GM19463 (cell line): ENCODE data around the gene ERCC3.
"Not testable (repeated sequence)": the region's sequence is repeated elsewhere in the genome, so short reads cannot be mapped to it uniquely, and the experiment has no call there.

Experiments
- ATAC-seq: cut with Tn5 transposase; IDR thresholded peaks from one replicate; pipeline ENCODE4 v1.9.1; 2021; ENCODE audit warnings: mild to moderate bottlenecking, moderate library complexity; ENCODE audit not compliant: unreplicated experiment

The ERCC3 gene

DNA sequence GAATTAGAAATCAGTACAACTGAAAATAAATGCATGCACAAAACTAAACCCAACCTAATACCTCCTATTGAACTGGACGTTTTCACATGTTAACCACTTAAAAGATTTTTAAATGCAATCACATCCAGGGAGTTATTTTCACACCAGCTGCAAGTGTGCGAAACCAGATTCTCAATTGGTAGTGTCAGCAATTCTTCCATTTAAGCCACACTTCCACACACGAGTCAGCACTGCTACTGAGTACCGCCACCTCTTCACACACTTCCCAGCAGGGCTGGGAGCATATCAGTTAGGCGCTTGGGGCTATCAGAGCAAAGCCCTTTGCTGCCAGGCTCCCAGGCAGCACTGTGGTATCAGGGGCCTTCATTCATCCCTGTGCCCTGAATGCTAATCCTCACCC is 14.2 kb downstream of the ERCC3 start:
- ATAC-seq = no peak

GRCh38 chr2:127278959-127279358 is 15.0 kb downstream of the ERCC3 start:
- no peak for ATAC-seq

DNA sequence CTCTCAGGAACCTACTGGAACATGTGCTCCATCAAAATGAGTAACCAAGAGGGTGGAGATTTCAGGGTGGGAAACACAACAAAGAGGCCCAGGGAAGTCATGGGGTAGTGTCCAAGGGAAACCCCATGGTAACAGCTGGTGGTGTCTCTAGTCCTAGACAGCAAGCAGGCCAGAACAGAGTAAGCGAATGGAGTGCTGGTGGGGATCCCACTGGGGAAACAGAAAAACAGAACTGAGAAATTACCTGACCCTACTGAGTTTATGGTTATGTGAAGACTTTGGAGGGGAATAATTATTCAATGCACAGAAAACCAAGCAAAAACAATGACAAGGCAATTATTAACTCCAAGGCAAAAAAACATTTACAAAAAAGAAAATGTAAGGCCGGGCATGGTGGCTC is 16.9 kb downstream of the ERCC3 start:
- ATAC-seq = peak; percentile 94

- ATAC-seq = no peak
Measured at GRCh38 chr2:127275789-127276188, 18.2 kb downstream of the ERCC3 start.

DNA sequence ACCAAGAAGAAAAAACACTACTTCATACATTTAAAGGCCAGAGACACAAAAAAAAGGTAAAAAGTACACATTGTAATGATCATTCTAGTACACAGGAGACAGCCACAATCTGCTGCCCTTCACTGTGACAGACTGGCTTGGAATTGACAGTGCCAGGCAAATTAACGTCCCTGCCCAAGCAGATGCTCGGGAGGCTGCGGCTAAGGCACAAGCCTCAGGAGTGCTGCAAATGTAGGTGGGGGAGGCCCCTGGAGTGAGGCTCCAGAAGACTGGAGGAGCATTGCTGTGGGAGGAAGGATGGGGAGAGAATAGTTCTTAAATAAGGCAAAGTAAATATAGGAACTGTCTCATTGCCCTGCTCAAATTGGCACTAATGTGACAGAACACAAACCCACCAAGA is 18.6 kb downstream of the ERCC3 start:
- no peak for ATAC-seq

DNA sequence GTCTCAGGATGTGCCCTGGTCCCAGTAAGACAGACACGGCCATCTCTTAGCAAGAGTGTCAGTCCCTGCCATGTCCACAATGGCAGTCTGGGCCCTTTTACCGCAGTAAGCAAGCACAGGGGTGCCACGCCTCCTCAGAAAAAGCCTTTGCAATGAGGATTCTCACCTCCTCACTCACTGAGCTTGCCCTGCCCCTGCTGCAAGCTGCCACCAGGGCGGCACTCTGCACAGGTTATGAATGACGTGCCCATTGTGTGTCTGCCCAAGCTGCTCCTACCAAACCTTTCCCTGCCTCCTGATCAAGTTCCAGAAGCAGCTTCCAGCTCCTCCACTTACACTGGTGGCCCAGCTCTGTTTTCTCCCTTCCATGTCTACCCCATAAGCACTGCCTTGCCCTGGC is 23.3 kb downstream of the ERCC3 start:
- ATAC-seq = no peak

DNA sequence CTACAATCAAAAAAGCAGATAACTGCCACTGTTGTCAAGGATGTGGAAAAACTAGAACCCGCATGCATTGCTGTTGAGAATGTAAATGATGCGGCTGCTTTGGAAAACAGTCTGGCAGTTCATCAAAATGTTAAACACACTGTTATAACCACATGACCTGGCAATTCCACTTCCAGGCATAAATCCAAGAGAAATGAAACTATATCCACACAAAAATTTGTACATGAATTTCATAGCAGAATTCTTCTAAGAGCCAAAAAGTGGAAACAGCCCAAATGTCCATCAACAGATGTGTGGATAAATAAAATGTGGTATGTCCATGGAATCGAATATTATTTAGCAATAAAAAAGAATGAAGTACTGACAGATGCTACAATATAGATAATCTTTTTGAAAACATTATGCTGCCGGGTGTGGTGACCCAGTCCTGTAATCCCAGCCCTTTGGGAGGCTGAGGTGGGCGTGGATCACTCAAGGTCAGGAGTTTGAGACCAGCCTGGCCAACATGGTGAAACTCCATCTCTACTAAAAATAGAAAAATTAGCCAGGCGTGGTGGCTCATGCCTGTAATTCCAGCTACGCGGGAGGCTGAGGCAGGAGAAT is 32.0 kb downstream of the ERCC3 start:
- ATAC-seq = no peak

GRCh38 chr2:127259355-127259754 is 34.6 kb downstream of the ERCC3 start:
- ATAC-seq = no peak

GRCh38 chr2:127256866-127257265 is 37.1 kb downstream of the ERCC3 start:
- ATAC-seq = no peak

GRCh38 chr2:127256381-127256780 is 37.6 kb downstream of the ERCC3 start:
- ATAC-seq = no peak

DNA sequence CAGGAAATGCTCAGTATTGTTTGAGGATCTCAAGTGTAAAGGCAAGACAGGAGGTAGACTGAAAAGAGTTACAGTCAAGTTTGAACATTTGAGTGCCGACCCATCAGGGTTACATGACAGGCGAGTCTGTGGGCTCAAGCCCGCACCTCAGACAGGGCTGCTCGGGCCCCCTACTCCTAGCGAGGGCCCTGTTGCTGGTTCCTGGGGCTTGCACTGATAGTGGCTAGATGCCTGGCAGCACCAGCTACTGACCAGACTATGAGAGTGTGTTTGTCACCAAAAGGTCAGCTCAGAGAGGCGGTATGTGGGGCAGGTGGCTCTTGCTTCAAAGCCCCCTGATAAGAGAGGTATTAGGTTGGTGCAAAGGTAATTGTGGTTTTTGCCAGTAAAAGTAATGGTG is 38.2 kb downstream of the ERCC3 start:
- no peak for ATAC-seq

DNA sequence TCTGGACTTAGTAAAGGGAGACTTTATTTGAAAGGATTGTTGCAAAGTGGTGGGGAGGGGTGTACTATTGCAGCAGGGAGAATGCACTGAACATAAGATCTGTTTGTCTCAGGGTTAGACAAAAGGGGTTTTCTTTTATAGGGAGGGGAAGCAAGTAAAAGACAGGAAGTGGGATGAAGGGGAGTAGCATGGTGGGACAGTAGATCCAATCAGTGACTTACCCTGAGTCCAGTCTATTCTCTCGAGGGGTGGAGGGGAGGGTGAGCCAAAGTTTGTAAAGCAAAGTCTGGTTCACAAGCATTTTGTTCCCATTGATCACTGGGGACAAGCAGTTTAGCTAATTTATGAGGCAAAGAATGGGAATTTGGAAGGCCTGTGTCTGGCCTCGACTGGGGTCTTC is 38.8 kb downstream of the ERCC3 start:
- ATAC-seq = no peak

DNA sequence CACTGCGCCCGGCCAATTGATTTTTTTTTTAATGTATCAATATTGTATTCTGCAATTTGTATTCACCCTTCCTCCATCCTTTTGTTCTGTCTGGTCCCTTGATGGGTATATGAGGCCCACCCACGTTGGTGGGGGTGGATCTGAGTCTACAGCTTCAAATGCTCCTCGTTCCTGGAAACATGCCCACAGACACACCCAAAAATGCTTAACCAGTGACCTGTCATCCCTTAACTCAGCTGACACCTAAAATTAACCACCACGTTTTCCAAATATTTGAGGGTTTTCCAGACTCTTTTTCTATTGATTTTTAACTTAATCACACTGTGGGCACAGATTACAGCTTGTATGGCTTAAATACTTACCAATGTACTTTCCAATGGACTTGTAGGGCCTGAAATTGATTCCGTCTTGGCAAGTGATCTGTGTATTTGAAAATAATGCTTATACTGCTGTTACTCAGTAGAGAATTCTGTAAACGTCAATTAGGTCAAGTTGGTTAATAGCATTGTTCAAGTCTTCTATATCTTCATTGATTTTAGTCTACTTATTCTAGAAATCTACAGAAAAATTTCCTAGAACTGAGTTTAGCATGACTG is 39.5 kb downstream of the ERCC3 start:
- ATAC-seq = no peak

GRCh38 chr2:127241184-127241583 is 52.8 kb downstream of the ERCC3 start:
- ATAC-seq = not testable (repeated sequence)

- no peak for ATAC-seq
Measured at GRCh38 chr2:127239395-127239794, 54.5 kb downstream of the ERCC3 start.

- not testable (repeated sequence) for ATAC-seq
Measured at GRCh38 chr2:127237768-127238167, 56.2 kb downstream of the ERCC3 start.

DNA sequence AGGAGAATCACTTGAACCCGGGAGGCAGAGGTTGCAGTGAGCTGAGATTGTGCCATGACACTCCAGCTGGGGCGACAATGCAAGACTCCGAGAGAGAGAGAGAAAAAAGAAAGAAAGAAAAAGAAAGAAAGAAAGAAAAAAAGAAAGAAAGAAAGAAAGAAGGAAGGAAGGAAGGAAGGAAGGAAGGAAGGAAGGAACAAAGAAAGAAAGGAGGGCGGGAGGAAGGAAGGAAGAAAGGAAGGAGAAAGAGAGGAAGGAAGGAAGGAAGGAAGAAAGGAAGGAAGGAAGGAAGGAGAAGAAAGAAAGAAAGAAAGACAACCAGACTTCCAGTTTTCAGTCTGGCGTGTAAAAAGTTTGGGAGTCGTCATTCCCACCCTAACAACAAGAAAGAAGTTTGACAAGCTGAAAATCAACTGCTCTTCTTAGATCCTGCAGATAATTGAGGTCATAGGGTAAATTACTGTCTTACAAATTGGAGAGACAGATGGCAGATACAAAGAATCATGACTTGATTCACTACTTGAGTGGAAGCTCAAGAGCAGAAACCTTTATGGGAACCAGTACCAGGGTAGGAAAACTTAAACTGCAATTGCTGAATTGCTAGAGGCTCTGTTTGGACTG is 58.8 kb downstream of the ERCC3 start:
- no peak for ATAC-seq

GRCh38 chr2:127233710-127234109 is 60.2 kb downstream of the ERCC3 start:
- ATAC-seq = no peak

- no peak for ATAC-seq
Measured at GRCh38 chr2:127231130-127231865, 62.6 kb downstream of the ERCC3 start.

DNA sequence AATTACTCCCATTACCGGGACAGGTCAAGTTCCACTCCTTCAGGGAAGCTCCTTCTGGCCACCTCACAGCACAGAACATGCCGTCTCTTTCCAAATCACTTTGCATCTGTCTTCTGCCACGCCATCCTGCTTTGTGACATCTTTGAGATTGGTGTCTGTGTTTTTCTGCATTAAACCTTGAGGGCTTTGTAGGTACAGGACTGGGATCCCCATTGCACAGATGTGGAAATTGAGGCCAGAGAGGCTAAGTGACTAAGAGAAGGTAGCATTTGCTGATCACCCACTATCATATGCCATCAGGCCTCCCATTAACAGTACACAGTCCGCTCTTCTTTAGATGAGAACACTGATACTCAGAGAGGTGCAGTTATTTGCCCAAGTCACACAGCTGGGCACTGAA is 64.4 kb downstream of the ERCC3 start:
- no peak for ATAC-seq

DNA sequence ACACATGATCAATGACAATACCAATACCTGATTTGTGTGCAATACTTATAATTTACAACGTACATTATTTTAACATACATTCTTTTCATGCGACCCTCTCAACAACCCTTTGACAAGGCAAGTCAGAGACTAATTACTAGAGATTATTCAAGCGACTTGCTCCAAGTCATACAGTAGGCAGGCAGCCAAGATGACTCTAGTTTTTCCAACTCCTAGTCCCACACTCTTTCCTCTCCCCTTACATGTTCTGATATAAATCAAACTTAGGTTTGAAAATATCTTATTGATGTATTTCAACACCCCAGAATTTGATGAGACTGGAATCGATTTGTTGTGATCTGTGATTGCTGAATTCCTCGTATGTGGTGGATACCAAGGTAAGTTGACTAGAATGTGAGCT is 65.8 kb downstream of the ERCC3 start:
- no peak for ATAC-seq

DNA sequence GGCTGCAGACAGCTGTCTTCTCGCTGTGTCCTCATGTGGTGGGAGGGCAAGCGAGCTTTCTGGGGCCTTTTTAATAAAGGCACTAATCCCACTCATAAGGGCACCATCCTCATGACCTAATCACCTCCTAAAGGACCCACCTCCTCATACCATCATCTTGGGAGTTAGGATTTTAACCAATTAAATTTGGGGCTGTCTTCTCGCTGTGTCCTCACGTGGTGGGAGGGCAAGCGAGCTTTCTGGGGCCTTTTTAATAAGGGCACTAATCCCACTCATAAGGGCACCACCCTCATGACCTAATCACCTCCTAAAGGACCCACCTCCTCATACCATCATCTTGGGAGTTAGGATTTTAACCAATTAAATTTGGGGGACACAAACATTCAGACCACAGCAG is 66.7 kb downstream of the ERCC3 start:
- not testable (repeated sequence) for ATAC-seq
